ENCODE measurements around the gene EDN1. TPM values are rescaled to one million over a fixed set of nuclear protein-coding genes. Genes with fewer than 3 reads are reported as not detected.

The EDN1 gene
- total RNA-seq, 1 experiment from 2014 or later: 25.6 TPM

DNA sequence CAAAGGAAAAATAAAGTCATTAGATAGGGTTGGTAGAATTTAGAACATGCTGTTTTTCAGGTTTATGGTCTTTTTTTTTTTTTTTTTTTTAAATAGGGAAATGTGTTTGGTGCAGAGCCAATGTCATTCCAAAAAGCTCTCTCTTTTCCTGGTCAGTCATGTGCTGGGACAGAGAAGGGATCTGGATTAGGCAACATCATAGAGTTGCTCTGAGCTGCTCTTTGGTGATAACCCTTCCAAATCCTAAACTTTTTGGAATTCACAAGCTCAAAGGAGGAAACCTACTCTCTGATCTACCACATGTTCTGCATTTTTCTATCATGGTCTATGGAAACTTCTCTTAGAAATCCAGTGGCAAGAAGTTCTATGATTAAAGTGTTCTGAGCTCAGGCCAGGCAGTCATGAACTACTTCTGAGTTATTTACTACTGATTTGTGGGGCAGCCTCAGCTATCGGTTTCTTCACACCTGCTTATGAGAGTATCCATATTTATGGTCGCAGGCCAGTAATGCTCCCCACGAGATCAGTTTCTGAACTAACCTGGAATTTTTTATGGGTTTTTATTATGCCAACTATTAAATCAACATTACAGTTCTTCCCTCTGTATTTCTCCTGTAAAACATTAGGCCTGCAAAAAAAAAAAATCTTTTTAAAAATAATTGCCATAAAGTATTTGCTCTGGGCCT lies 4.8 kb downstream of the EDN1 start:
- no peaks in the 10 kb centered on the region for H3K9me3 ChIP-seq (ENCODE audit: low read length)
- no peak overlapping the region for H3K4me3 ChIP-seq (ENCODE audit: low read length)
- H3F3A ChIP-seq (ENCODE audit: low read length, unreplicated experiment): no peaks in the 10 kb centered on the region
- TF ChIP-seq, protein P1, sequence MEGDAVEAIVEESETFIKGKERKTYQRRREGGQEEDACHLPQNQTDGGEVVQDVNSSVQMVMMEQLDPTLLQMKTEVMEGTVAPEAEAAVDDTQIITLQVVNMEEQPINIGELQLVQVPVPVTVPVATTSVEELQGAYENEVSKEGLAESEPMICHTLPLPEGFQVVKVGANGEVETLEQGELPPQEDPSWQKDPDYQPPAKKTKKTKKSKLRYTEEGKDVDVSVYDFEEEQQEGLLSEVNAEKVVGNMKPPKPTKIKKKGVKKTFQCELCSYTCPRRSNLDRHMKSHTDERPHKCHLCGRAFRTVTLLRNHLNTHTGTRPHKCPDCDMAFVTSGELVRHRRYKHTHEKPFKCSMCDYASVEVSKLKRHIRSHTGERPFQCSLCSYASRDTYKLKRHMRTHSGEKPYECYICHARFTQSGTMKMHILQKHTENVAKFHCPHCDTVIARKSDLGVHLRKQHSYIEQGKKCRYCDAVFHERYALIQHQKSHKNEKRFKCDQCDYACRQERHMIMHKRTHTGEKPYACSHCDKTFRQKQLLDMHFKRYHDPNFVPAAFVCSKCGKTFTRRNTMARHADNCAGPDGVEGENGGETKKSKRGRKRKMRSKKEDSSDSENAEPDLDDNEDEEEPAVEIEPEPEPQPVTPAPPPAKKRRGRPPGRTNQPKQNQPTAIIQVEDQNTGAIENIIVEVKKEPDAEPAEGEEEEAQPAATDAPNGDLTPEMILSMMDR (conservative IDR thresholded peaks at IDR 0.05; ENCODE audit: low read depth, low read length): no peak
- TF ChIP-seq EZH2phosphoT487 (IDR thresholded peaks at IDR 0.05; ENCODE audit: borderline replicate concordance, low read length) (no peak), EZH2 (IDR thresholded peaks at IDR 0.05; ENCODE audit: low read length, unreplicated experiment) (no peak)
- ATAC-seq: no peak
- DNase-seq: no peak
- peaks cover 61% of the 10 kb centered on the region for H3K4me1 ChIP-seq (ENCODE audit: insufficient read depth, low read length)
- peaks cover 21% of the 10 kb centered on the region for H3K79me2 ChIP-seq (ENCODE audit: low read length)
- H4K20me1 ChIP-seq (ENCODE audit: low read length): no peaks in the 10 kb centered on the region
- no TSS peak for BruUV-seq (replicated peaks)
- H3K27ac ChIP-seq (ENCODE audit: low read length): no peak overlapping the region
- no peaks in the 10 kb centered on the region for H3K27me3 ChIP-seq (ENCODE audit: low read length)
- H3K36me3 ChIP-seq (ENCODE audit: low read depth, low read length): peaks cover 5% of the 10 kb centered on the region; the same call in 1 of the 2 replicates
- H2AFZ ChIP-seq (ENCODE audit: low read length): no peak overlapping the region
- no peak overlapping the region; the same call in 1 of the 2 replicates for H3K4me2 ChIP-seq (ENCODE audit: low read length)
- intact Hi-C loops (cut with micrococcal nuclease): loop anchor here (5.0 kb wide), 1 partner anchor 283 kb away; the partner anchor contains the start of gene HIVEP1
- no peak overlapping the region for H3K9ac ChIP-seq (ENCODE audit: low read length)
- CTCF ChIA-PET: no interaction called here
- POLR2A ChIA-PET (ENCODE audit: unreplicated experiment): interaction anchor here (0.5 kb wide), 1 partner anchor 137 kb away, joined by 10 read pairs; no protein-coding TSS in a partner anchor
- no peaks in the 10 kb centered on the region for H3K9me2 ChIP-seq (replicated peaks; ENCODE audit: low read length)

DNA sequence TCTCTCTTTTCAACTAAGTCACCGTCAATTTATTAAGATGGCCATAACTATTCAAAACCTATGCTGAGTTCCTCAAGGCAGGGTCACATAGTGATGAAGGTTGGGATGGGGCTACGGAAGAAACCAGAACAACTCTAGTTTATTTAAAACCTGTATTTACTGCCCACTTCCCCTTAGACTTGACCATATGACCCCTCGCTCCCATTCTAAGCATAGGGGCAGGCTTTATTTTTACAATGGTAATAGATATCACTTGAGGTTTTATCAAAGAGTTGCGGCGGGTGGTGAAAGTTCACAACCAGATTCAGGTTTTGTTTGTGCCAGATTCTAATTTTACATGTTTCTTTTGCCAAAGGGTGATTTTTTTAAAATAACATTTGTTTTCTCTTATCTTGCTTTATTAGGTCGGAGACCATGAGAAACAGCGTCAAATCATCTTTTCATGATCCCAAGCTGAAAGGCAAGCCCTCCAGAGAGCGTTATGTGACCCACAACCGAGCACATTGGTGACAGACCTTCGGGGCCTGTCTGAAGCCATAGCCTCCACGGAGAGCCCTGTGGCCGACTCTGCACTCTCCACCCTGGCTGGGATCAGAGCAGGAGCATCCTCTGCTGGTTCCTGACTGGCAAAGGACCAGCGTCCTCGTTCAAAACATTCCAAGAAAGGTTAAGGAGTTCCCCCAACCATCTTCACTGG lies 5.5 kb downstream of the EDN1 start:
- DNase-seq (no peak), ATAC-seq (peak; percentile 23)
- BruUV-seq (replicated peaks): TSS peak; percentile 95
- Histone ChIP-seq H3K36me3 (ENCODE audit: low read depth, low read length) (peaks cover 5% of the 10 kb centered on the region; the same call in 1 of the 2 replicates), H2AFZ (ENCODE audit: low read length) (0 out of 2 replicates have a peak overlapping the region, but pooled peaks have one; percentile 32), H3K9me2 (replicated peaks; ENCODE audit: low read length) (no peaks in the 10 kb centered on the region), H3K79me2 (ENCODE audit: low read length) (peaks cover 19% of the 10 kb centered on the region), H3K4me2 (ENCODE audit: low read length) (peak overlapping the region; percentile 80), H3K4me3 (ENCODE audit: low read length) (no peak overlapping the region), H3K27ac (ENCODE audit: low read length) (peak overlapping the region; percentile 85), H3F3A (ENCODE audit: low read length, unreplicated experiment) (no peaks in the 10 kb centered on the region), H3K27me3 (ENCODE audit: low read length) (no peaks in the 10 kb centered on the region), H3K9me3 (ENCODE audit: low read length) (no peaks in the 10 kb centered on the region), H3K4me1 (ENCODE audit: insufficient read depth, low read length) (peaks cover 61% of the 10 kb centered on the region), H3K9ac (ENCODE audit: low read length) (peak overlapping the region; percentile 11; the same call in 1 of the 2 replicates), H4K20me1 (ENCODE audit: low read length) (no peaks in the 10 kb centered on the region)
- POLR2A ChIA-PET (ENCODE audit: unreplicated experiment): interaction anchor here (0.5 kb wide), 1 partner anchor 137 kb away, joined by 10 read pairs; no protein-coding TSS in a partner anchor
- TF ChIP-seq EZH2phosphoT487 (IDR thresholded peaks at IDR 0.05; ENCODE audit: borderline replicate concordance, low read length) (no peak), EZH2 (IDR thresholded peaks at IDR 0.05; ENCODE audit: low read length, unreplicated experiment) (no peak)
- TF ChIP-seq, protein P1 (conservative IDR thresholded peaks at IDR 0.05; ENCODE audit: low read depth, low read length): no peak
- intact Hi-C loops (cut with micrococcal nuclease): no loop called here
- CTCF ChIA-PET: no interaction called here
